ENCODE measurements around the gene ADORA2A.

GRCh38 chr22:24406322-24407277 lies 20.8 kb upstream of the ADORA2A start:
- TF ChIP-seq CTCF (IDR thresholded peaks at IDR 0.05; ENCODE audit: insufficient read depth, low read length, poor library complexity, severe bottlenecking) (no peak), EZH2phosphoT487 (conservative IDR thresholded peaks at IDR 0.05; ENCODE audit: low read length) (no peak)
